ENCODE measurements around the gene NAA35. TPM values are rescaled to one million over a fixed set of nuclear protein-coding genes. Genes with fewer than 3 reads are reported as not detected.

Gene NAA35
- total RNA-seq, 1 donor from 2014 or later = 20.1 TPM

DNA sequence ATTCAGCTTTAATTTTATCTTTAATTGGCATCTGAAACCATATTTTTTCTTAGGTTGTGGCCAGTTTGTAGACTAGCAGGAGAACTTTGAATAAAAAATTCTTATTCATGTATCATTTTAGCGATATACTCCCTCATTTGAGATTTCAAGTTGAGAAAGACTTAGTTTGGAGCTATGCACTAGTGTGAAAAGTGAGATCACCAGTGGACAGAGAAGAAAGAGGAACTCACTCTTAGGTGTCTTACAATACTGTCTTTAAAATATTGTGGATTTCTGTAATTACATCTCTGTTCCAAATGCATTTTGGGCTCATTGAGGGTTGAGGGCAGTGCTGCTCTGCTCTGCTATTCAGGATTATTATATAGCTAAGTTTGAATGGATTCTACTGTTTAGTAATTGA lies 54.7 kb downstream of the NAA35 start:
- no peaks in the 10 kb centered on the region for H3K9me3 ChIP-seq
- no peaks in the 10 kb centered on the region for H3K27me3 ChIP-seq
- intact Hi-C loops (cut with DNase I) = no loop called here
- no peak overlapping the region for H3K4me3 ChIP-seq
- no peak overlapping the region for H3K27ac ChIP-seq
- TF ChIP-seq POLR2A (IDR thresholded peaks at IDR 0.05) = no peak
- TF ChIP-seq, protein P1, sequence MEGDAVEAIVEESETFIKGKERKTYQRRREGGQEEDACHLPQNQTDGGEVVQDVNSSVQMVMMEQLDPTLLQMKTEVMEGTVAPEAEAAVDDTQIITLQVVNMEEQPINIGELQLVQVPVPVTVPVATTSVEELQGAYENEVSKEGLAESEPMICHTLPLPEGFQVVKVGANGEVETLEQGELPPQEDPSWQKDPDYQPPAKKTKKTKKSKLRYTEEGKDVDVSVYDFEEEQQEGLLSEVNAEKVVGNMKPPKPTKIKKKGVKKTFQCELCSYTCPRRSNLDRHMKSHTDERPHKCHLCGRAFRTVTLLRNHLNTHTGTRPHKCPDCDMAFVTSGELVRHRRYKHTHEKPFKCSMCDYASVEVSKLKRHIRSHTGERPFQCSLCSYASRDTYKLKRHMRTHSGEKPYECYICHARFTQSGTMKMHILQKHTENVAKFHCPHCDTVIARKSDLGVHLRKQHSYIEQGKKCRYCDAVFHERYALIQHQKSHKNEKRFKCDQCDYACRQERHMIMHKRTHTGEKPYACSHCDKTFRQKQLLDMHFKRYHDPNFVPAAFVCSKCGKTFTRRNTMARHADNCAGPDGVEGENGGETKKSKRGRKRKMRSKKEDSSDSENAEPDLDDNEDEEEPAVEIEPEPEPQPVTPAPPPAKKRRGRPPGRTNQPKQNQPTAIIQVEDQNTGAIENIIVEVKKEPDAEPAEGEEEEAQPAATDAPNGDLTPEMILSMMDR (IDR thresholded peaks at IDR 0.05) = no peak
- no peak for TF ChIP-seq POLR2AphosphoS5 (IDR thresholded peaks at IDR 0.05; ENCODE audit: insufficient read depth in 1 of 2, low read depth in 1 of 2)
- no peak for DNase-seq (ENCODE audit: extremely low spot score in 2 of 2)
- H3K4me1 ChIP-seq = no peaks in the 10 kb centered on the region
- peaks cover 0 to 17% of the 10 kb centered on the region in 2 donors for H3K36me3 ChIP-seq

DNA sequence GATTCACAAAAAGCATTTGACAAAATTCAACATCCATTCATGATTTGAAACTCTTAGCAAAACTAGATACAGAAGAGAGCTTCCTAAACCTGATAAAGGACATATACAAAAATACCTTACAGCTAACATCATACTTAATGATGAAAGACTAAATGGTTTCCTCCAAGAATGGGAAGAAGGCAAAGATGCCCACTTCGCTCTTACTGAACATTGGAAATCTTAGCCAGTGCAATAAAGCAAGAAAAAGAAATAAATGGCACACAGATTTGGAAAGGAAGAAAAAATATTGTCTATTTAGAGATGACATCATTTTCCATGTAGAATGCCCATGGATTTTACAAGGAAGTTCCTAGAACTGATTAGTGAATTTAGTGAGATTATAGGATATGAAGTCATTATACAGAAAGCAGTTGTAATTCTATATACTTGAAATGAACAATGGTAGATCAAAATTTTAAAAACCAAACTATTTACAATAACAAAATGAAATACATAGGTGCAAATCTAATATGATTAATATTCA lies 64.4 kb downstream of the NAA35 start:
- Histone ChIP-seq H3K9me3 (peaks cover 5% of the 10 kb centered on the region), H3K27me3 (no peaks in the 10 kb centered on the region), H3K4me1 (no peaks in the 10 kb centered on the region), H3K4me3 (no peak overlapping the region), H3K27ac (no peak overlapping the region), H3K36me3 (peaks cover 0 to 54% of the 10 kb centered on the region in 2 donors)
- intact Hi-C loops (cut with DNase I) = no loop called here
- DNase-seq (ENCODE audit: extremely low spot score in 2 of 2) = no peak
- TF ChIP-seq POLR2A (IDR thresholded peaks at IDR 0.05) (no peak), POLR2AphosphoS5 (IDR thresholded peaks at IDR 0.05; ENCODE audit: insufficient read depth in 1 of 2, low read depth in 1 of 2) (no peak)
- TF ChIP-seq, protein P1 (IDR thresholded peaks at IDR 0.05) = no peak

DNA sequence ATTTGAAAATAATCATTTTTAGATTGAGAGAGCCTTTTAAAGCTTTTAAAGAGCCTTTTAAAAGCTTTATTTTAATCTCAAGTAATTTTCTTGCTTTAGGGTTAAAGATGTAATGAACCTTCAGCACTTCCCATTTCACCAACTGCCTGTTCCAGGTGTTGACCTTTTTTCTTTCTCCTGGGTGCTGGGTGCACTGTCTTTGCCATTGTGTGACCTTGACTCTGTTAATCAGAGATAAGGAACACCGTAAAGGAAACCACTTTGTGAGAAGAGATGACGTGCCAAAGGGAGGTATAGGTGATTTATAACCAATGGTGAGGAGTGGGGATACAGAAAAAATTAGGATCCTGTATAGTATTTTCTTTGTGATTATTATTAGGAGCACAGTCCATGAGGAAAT lies 68.2 kb downstream of the NAA35 start:
- H3K9me3 ChIP-seq = peaks cover 5% of the 10 kb centered on the region
- H3K27ac ChIP-seq = no peak overlapping the region
- H3K4me3 ChIP-seq = no peak overlapping the region
- DNase-seq (ENCODE audit: extremely low spot score in 2 of 2) = no peak
- no peaks in the 10 kb centered on the region for H3K27me3 ChIP-seq
- peaks cover 0 to 69% of the 10 kb centered on the region in 2 donors for H3K36me3 ChIP-seq
- TF ChIP-seq POLR2AphosphoS5 (IDR thresholded peaks at IDR 0.05; ENCODE audit: insufficient read depth in 1 of 2, low read depth in 1 of 2) (no peak), POLR2A (IDR thresholded peaks at IDR 0.05) (no peak)
- TF ChIP-seq, protein P1 (IDR thresholded peaks at IDR 0.05) = no peak
- H3K4me1 ChIP-seq = no peaks in the 10 kb centered on the region
- intact Hi-C loops (cut with DNase I) = no loop called here

DNA sequence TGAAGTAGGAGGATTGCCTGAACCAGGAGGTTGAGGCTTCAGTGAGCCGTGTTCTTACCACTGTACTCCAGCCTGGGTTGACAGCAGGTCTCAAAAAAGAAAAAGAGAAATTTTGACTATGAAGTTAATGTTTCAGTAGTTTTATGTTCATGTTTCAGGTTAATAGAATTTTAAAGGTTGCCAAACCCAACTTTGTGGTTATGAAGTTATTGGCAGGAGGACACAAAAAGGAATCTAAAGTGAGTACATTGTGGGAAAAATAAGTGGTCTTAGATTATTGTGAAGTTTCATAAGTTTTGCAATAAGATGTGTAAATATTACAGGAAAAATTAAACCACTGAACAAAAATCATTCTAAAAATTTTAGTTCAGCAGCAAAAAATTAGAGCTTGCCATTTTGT lies 79.8 kb downstream of the NAA35 start:
- H3K27me3 ChIP-seq = no peaks in the 10 kb centered on the region
- H3K36me3 ChIP-seq = peaks cover 0 to 43% of the 10 kb centered on the region in 2 donors
- no peak overlapping the region for H3K27ac ChIP-seq
- TF ChIP-seq POLR2AphosphoS5 (IDR thresholded peaks at IDR 0.05; ENCODE audit: insufficient read depth in 1 of 2, low read depth in 1 of 2) = no peak
- TF ChIP-seq, protein P1 (IDR thresholded peaks at IDR 0.05) = no peak
- TF ChIP-seq POLR2A (IDR thresholded peaks at IDR 0.05) = no peak
- H3K4me1 ChIP-seq = no peaks in the 10 kb centered on the region
- no peaks in the 10 kb centered on the region for H3K9me3 ChIP-seq
- no peak for DNase-seq (ENCODE audit: extremely low spot score in 2 of 2)
- intact Hi-C loops (cut with DNase I) = no loop called here
- no peak overlapping the region for H3K4me3 ChIP-seq

GRCh38 chr9:86021166-86021565 lies 80.2 kb downstream of the NAA35 start:
- Histone ChIP-seq H3K27ac (no peak overlapping the region), H3K27me3 (no peaks in the 10 kb centered on the region), H3K4me1 (no peaks in the 10 kb centered on the region), H3K9me3 (no peaks in the 10 kb centered on the region), H3K4me3 (no peak overlapping the region), H3K36me3 (peaks cover 0 to 44% of the 10 kb centered on the region in 2 donors)
- intact Hi-C loops (cut with DNase I) = no loop called here
- TF ChIP-seq POLR2AphosphoS5 (IDR thresholded peaks at IDR 0.05; ENCODE audit: insufficient read depth in 1 of 2, low read depth in 1 of 2) (no peak), POLR2A (IDR thresholded peaks at IDR 0.05) (no peak)
- TF ChIP-seq, protein P1 (IDR thresholded peaks at IDR 0.05) = no peak
- DNase-seq (ENCODE audit: extremely low spot score in 2 of 2) = no peak

Measured in vagina (tissue), 2 donors.